ENCODE results near the gene PDK2.

DNA sequence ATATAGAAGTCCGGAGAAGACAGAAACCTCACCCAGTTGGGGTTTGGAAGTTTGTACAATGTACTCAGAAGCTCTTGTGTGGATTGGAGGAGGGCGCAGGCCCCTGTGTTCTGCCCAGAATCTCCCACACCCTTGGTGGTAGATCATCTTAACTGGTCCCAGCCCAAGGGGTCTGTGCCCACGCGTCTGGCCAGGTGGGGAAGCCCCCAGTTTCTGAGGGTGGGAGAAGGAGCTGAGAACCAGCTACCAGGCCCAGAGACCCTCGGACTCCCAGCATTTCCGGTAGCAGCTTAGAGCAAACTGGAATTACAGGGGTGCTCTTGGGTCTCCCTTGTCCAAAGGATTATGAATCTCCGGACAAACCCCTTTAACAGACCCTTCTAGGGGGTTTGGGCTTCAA, 57.6 kb downstream of the PDK2 start:
- no peak for TF ChIP-seq SUZ12 (IDR thresholded peaks at IDR 0.05)
- TF ChIP-seq, protein P1, sequence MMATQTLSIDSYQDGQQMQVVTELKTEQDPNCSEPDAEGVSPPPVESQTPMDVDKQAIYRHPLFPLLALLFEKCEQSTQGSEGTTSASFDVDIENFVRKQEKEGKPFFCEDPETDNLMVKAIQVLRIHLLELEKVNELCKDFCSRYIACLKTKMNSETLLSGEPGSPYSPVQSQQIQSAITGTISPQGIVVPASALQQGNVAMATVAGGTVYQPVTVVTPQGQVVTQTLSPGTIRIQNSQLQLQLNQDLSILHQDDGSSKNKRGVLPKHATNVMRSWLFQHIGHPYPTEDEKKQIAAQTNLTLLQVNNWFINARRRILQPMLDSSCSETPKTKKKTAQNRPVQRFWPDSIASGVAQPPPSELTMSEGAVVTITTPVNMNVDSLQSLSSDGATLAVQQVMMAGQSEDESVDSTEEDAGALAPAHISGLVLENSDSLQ (IDR thresholded peaks at IDR 0.05) = no peak
- no peak for TF ChIP-seq BHLHE40 (IDR thresholded peaks at IDR 0.05; ENCODE audit: borderline replicate concordance)
- TF ChIP-seq ARNT (IDR thresholded peaks at IDR 0.05) = no peak
- no peak for TF ChIP-seq SP1 (IDR thresholded peaks at IDR 0.05)
- no peak for TF ChIP-seq CTBP1 (IDR thresholded peaks at IDR 0.05; ENCODE audit: borderline replicate concordance)

Data from HEK293T (cell line).